ENCODE measurements around the gene DLGAP4.

DNA sequence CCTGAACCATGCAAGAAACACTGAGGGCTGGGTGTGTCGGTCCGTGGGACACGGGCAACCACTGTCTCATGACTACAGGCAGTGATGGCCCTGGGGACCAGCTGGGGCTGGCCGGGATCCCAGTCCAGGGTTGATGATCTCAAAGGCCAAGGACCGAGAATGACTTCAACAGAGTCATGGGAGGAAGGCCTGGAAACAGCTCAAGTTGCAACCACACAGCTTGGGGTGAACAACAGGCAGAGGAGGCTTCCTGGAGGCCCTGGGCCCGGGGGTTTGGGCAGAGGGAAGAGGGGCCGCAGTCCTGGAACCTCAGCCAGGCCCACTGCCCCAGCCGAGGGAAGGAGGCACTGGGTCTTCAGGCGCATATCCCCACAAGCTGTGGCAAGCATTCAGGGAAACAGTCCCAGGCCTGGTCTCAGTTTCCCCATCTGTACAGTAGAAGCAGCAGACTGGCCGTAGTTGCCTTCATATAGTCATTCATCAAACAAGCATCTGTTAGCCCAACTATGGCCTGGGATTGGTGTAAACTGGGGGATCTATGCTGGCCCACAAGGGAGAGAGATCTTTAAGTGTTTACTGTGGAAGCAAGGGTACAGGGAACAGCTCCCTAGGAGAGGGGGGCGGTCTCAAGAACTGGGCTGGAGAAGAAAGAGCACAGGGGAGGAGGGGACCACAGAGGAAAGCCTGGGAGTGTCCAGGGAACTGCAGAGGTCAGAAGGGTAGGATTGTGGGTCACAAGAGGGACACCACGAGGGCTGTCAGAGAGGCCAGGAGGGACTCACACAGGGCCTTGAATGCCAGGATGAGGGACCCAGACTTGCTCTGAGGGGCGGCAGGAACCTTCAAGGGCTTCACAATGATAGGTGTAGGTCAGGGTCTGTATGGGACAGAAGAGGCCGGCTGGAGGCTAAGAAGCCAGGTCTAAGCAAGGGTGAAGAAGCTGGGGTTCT, 237.3 kb downstream of the DLGAP4 start:
- TF ChIP-seq, protein P1, sequence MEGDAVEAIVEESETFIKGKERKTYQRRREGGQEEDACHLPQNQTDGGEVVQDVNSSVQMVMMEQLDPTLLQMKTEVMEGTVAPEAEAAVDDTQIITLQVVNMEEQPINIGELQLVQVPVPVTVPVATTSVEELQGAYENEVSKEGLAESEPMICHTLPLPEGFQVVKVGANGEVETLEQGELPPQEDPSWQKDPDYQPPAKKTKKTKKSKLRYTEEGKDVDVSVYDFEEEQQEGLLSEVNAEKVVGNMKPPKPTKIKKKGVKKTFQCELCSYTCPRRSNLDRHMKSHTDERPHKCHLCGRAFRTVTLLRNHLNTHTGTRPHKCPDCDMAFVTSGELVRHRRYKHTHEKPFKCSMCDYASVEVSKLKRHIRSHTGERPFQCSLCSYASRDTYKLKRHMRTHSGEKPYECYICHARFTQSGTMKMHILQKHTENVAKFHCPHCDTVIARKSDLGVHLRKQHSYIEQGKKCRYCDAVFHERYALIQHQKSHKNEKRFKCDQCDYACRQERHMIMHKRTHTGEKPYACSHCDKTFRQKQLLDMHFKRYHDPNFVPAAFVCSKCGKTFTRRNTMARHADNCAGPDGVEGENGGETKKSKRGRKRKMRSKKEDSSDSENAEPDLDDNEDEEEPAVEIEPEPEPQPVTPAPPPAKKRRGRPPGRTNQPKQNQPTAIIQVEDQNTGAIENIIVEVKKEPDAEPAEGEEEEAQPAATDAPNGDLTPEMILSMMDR (IDR thresholded peaks at IDR 0.05): no peak
- TF ChIP-seq POLR2A (IDR thresholded peaks at IDR 0.05) (no peak), POLR2AphosphoS5 (IDR thresholded peaks at IDR 0.05) (peak in 1 of 3 donors; percentile 27)

All from stomach (tissue), 4 donors.